GM23338 (cell line): Measurements from ENCODE around the gene CBLN3. TPM values are rescaled to one million over a fixed set of nuclear protein-coding genes. Genes with fewer than 3 reads are reported as not detected.
A peak's percentile ranks its signal among the peaks of the same experiment; 100 is the strongest.

Experiments
- ATAC-seq: fragments of 200-7000 bp; cut with Tn5 transposase; 3 replicates; pipeline ENCODE4 v1.9.1; 2020
- DNase-seq: peaks from one replicate; pipeline ENCODE4 v3.0.0-alpha.2; 2015; ENCODE audit warnings: low spot score
- H2AFZ ChIP-seq: fragments of 200-600 bp; sonication (generic); 2 replicates; pipeline ENCODE4 v1.8.0; 2016; ENCODE audit warnings: antibody characterized with exemption, mild to moderate bottlenecking, moderate library complexity
- H3F3A ChIP-seq: fragments of 200-600 bp; sonication (generic); replicated peaks from 2 replicates; pipeline ENCODE4 v1.8.0; 2017; ENCODE audit warnings: antibody characterized with exemption, mixed run types, low read depth
- H3K27ac ChIP-seq: fragments of 200-600 bp; sonication (generic); 2 replicates; pipeline ENCODE4 v1.6.1; 2016; ENCODE audit warnings: low read depth
- H3K27me3 ChIP-seq: fragments of 200-600 bp; sonication (generic); 2 replicates; pipeline ENCODE4 v1.8.0; 2016; ENCODE audit warnings: mild to moderate bottlenecking, mixed run types, moderate library complexity; ENCODE audit not compliant: insufficient read depth
- H3K36me3 ChIP-seq: fragments of 200-600 bp; sonication (generic); 2 replicates; pipeline ENCODE4 v1.8.0; 2016; ENCODE audit warnings: mild to moderate bottlenecking; ENCODE audit not compliant: insufficient read depth
- H3K4me1 ChIP-seq: fragments of 200-600 bp; sonication (generic); 2 replicates; pipeline ENCODE4 v1.8.0; 2016; ENCODE audit warnings: mild to moderate bottlenecking, moderate library complexity; ENCODE audit not compliant: insufficient read depth
- H3K4me2 ChIP-seq: fragments of 200-600 bp; sonication (generic); 2 replicates; pipeline ENCODE4 v1.7.1; 2017; ENCODE audit warnings: mixed run types
- H3K4me3 ChIP-seq: fragments of 200-600 bp; sonication (generic); 2 replicates; pipeline ENCODE4 v1.6.1; 2016; ENCODE audit warnings: mixed run types
- H3K79me2 ChIP-seq: fragments of 200-600 bp; sonication (generic); replicated peaks from 2 replicates; pipeline ENCODE4 v1.8.0; 2017; ENCODE audit warnings: mild to moderate bottlenecking; ENCODE audit not compliant: insufficient read depth
- H3K9me2 ChIP-seq: fragments of 200-600 bp; sonication (generic); 2 replicates; pipeline ENCODE4 v1.8.0; 2017; ENCODE audit not compliant: insufficient read depth
- H4K20me1 ChIP-seq: fragments of 200-600 bp; sonication (generic); replicated peaks from 2 replicates; pipeline ENCODE4 v1.8.0; 2017; ENCODE audit warnings: mild to moderate bottlenecking; ENCODE audit not compliant: insufficient read depth
- H3K27ac Mint-ChIP-seq: 2 replicates; pipeline ENCODE4 v1.8.0; 2020; ENCODE audit warnings: inconsistent platforms, mild to moderate bottlenecking, moderate library complexity, mixed read lengths
- H3K27me3 Mint-ChIP-seq: 3 replicates; pipeline ENCODE4 v1.8.0; 2022; ENCODE audit warnings: low read depth, mild to moderate bottlenecking, moderate library complexity, mixed read lengths, inconsistent platforms; ENCODE audit not compliant: insufficient read depth, poor library complexity
- H3K36me3 Mint-ChIP-seq: 3 replicates; pipeline ENCODE4 v1.8.0; 2021; ENCODE audit warnings: low read depth, mild to moderate bottlenecking, inconsistent platforms, moderate library complexity, mixed read lengths
- H3K4me1 Mint-ChIP-seq: 3 replicates; pipeline ENCODE4 v1.8.0; 2020; ENCODE audit warnings: mild to moderate bottlenecking, inconsistent platforms, mixed read lengths
- H3K4me3 Mint-ChIP-seq: 3 replicates; pipeline ENCODE4 v1.8.0; 2021; ENCODE audit warnings: moderate library complexity, mild to moderate bottlenecking, inconsistent platforms, mixed read lengths
- H3K9me3 Mint-ChIP-seq: 3 replicates; pipeline ENCODE4 v1.8.0; 2020; ENCODE audit warnings: moderate library complexity, mild to moderate bottlenecking, inconsistent platforms, mixed read lengths
- CREB1 ChIP-seq: fragments of 250-450 bp; sonication (Bioruptor Pico); IDR thresholded peaks from 2 replicates; pipeline ENCODE4 v1.5.0; 2020; ENCODE audit warnings: low read depth, mild to moderate bottlenecking, moderate library complexity
- EZH2 ChIP-seq: fragments of 200-600 bp; sonication (generic); IDR thresholded peaks from one replicate; pipeline ENCODE4 v1.8.0; 2017; ENCODE audit warnings: antibody characterized with exemption, mild to moderate bottlenecking, low read depth; ENCODE audit not compliant: unreplicated experiment
- EZH2phosphoT487 ChIP-seq: fragments of 200-600 bp; sonication (generic); IDR thresholded peaks from one replicate; pipeline ENCODE4 v1.8.1; 2018; ENCODE audit warnings: antibody characterized with exemption; ENCODE audit not compliant: unreplicated experiment
- JUNB ChIP-seq: IDR thresholded peaks from one replicate; pipeline ENCODE4 v1.6.1; 2016; ENCODE audit warnings: antibody characterized with exemption; ENCODE audit not compliant: unreplicated experiment
- NANOG ChIP-seq: IDR thresholded peaks from 2 replicates; pipeline ENCODE4 v1.6.1; 2016; ENCODE audit warnings: antibody characterized with exemption, borderline replicate concordance
- POLR2AphosphoS5 ChIP-seq: IDR thresholded peaks from 2 replicates; pipeline ENCODE4 v1.6.1; 2016; ENCODE audit warnings: antibody characterized with exemption, low read depth
- REST ChIP-seq: IDR thresholded peaks from one replicate; pipeline ENCODE4 v1.6.1; 2018; ENCODE audit warnings: antibody characterized with exemption; ENCODE audit not compliant: unreplicated experiment
- STAT1 ChIP-seq: IDR thresholded peaks from one replicate; pipeline ENCODE4 v1.6.1; 2016; ENCODE audit warnings: antibody characterized with exemption; ENCODE audit not compliant: unreplicated experiment
- ZNF114 ChIP-seq: fragments of 250-450 bp; sonication (Bioruptor Pico); IDR thresholded peaks from 2 replicates; pipeline ENCODE4 v1.5.0; 2020; ENCODE audit warnings: mild to moderate bottlenecking, moderate library complexity
- ZNF331 ChIP-seq: fragments of 250-450 bp; sonication (Bioruptor Pico); IDR thresholded peaks from 2 replicates; pipeline ENCODE4 v1.5.0; 2020; ENCODE audit warnings: low read depth, mild to moderate bottlenecking, moderate library complexity
- ZNF462 ChIP-seq: fragments of 250-450 bp; sonication (Bioruptor Pico); IDR thresholded peaks from 2 replicates; pipeline ENCODE4 v1.5.0; 2020; ENCODE audit warnings: mild to moderate bottlenecking, moderate library complexity
- polyA plus RNA-seq: library from polyadenylated mRNA; unstranded; fragments of >200 nt; fragmentation: Nextera tagmentation; extraction: Ambion mirVana; gene quantifications from 2 replicates; pipeline ENCODE4 v1.2.1, GENCODE V29; 2016
- total RNA-seq: library from RNA; depleted of rRNA; stranded (reverse); fragments of >200 nt; shearing (Covaris generic); gene quantifications from 2 replicates; pipeline ENCODE4 v1.2.3, GENCODE V29; 2014
- TF ChIP-seq, protein P1 (sequence below): IDR thresholded peaks from 2 replicates; pipeline ENCODE4 v1.6.1; 2016; ENCODE audit warnings: antibody characterized with exemption
- TF ChIP-seq, protein P2 (sequence below), 2 experiments: fragments of 200-600 bp in 1 of 2; sonication (generic) in 1 of 2; conservative IDR thresholded peaks; 2 replicates each; pipeline versions ENCODE4 v1.5.1 to v1.6.1; 2016 to 2017; ENCODE audit warnings: antibody characterized with exemption in 2 of 2, low read depth in 2 of 2, mild to moderate bottlenecking in 2 of 2, moderate library complexity in 1 of 2

The CBLN3 gene
- total and polyA plus RNA-seq, 2 experiments from 2014 or later: 0.07 to 0.19 TPM

DNA sequence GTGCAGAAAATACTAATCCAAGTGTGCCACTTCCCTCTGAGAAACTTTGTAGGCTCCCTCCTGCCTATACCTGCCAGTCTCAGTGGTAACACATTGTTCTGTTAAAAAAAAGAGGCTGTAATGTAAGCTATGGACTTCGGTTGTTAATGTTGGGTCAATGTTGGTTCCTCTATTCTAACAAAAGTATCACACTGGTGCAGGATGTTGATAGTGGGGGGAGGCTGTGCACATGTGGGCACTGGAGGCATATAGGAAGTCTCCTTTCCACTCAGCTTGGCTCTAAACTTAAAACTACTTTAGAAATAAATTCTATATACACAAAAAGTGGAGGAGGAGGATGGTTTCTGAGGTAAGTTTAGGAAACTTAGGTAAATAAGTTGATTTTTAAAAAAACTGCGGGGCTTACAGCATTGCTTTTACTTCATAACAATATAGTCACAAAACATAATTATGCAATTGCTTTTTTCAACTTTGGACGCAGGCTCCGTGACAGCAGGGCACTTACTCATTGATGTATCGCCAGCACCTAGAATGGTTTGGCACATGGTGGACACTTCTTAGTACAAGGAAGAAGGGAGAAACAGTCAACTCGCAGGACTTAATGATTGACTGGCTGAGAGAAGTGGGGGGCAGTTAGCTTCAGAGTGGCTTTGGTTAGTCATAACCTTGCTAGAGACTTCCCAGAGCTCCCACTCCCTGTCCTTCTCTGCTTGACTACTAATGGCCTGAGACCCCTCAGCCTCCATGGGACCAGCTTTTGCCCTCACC lies 38.6 kb downstream of the CBLN3 start:
- no peaks in the 10 kb centered on the region for H3K27me3 ChIP-seq
- peak overlapping the region; percentile 83 for H2AFZ ChIP-seq
- 0 out of 2 replicates have a peak, but pooled peaks cover 4% of the 10 kb centered on the region for H3F3A ChIP-seq
- H3K79me2 ChIP-seq: no peaks in the 10 kb centered on the region
- H3K4me3 ChIP-seq: no peak overlapping the region
- H3K4me1 ChIP-seq: peaks cover 16% of the 10 kb centered on the region; the same call in 1 of the 2 replicates
- no peak overlapping the region for H3K27ac ChIP-seq
- no peaks in the 10 kb centered on the region for H3K36me3 ChIP-seq
- Mint-ChIP-seq H3K4me1 (peaks cover 23% of the 10 kb centered on the region), H3K4me3 (no peak overlapping the region), H3K9me3 (no peaks in the 10 kb centered on the region), H3K27ac (no peak overlapping the region), H3K27me3 (peaks cover 2% of the 10 kb centered on the region), H3K36me3 (no peaks in the 10 kb centered on the region)
- DNase-seq (no peak), ATAC-seq (no peak)
- no peak for TF ChIP-seq NANOG
- no peak for TF ChIP-seq ZNF331 (CRISPR knock-in tag)
- no peak for TF ChIP-seq EZH2phosphoT487
- TF ChIP-seq, protein P1, sequence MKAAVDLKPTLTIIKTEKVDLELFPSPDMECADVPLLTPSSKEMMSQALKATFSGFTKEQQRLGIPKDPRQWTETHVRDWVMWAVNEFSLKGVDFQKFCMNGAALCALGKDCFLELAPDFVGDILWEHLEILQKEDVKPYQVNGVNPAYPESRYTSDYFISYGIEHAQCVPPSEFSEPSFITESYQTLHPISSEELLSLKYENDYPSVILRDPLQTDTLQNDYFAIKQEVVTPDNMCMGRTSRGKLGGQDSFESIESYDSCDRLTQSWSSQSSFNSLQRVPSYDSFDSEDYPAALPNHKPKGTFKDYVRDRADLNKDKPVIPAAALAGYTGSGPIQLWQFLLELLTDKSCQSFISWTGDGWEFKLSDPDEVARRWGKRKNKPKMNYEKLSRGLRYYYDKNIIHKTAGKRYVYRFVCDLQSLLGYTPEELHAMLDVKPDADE: no peak
- TF ChIP-seq EZH2: no peak
- TF ChIP-seq REST: no peak
- no peak for TF ChIP-seq POLR2AphosphoS5
- TF ChIP-seq ZNF462: no peak
- TF ChIP-seq, protein P2, sequence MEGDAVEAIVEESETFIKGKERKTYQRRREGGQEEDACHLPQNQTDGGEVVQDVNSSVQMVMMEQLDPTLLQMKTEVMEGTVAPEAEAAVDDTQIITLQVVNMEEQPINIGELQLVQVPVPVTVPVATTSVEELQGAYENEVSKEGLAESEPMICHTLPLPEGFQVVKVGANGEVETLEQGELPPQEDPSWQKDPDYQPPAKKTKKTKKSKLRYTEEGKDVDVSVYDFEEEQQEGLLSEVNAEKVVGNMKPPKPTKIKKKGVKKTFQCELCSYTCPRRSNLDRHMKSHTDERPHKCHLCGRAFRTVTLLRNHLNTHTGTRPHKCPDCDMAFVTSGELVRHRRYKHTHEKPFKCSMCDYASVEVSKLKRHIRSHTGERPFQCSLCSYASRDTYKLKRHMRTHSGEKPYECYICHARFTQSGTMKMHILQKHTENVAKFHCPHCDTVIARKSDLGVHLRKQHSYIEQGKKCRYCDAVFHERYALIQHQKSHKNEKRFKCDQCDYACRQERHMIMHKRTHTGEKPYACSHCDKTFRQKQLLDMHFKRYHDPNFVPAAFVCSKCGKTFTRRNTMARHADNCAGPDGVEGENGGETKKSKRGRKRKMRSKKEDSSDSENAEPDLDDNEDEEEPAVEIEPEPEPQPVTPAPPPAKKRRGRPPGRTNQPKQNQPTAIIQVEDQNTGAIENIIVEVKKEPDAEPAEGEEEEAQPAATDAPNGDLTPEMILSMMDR (conservative IDR thresholded peaks at IDR 0.05; ENCODE audit: low read depth in 2 of 2): no peak
- TF ChIP-seq STAT1: no peak
- no peak for TF ChIP-seq CREB1 (CRISPR knock-in tag)
- TF ChIP-seq ZNF114: no peak
- no peak for TF ChIP-seq JUNB
- no peaks in the 10 kb centered on the region; the same call in 1 of the 2 replicates for H4K20me1 ChIP-seq
- no peak overlapping the region for H3K4me2 ChIP-seq
- H3K9me2 ChIP-seq: no peaks in the 10 kb centered on the region
